H1 (cell line): ENCODE data around the gene FOXN3.

Experiments
- ASH2L ChIP-seq: fragments of 200-600, 300-600 bp; sonication (generic); IDR thresholded peaks from one replicate; pipeline ENCODE4 v1.7.1; 2017; ENCODE audit warnings: low read length
- BRCA1 ChIP-seq: IDR thresholded peaks from 2 replicates; pipeline ENCODE4 v1.6.1; 2012; ENCODE audit warnings: low read depth, low read length, improper control_type of control experiment
- CHD7 ChIP-seq: fragments of 300-600 bp; sonication (generic); IDR thresholded peaks from 2 replicates; pipeline ENCODE4 v1.7.1; 2012; ENCODE audit warnings: low read length, moderate library complexity, mild to moderate bottlenecking, inconsistent platforms; ENCODE audit not compliant: insufficient replicate concordance
- CTCF ChIP-seq, 3 experiments: IDR thresholded peaks; 1 replicate in 2 of 3; 2 replicates in 1 of 3; pipeline versions ENCODE4 v1.5.1 to v1.6.1; 2011; ENCODE audit warnings: low read length in 3 of 3, mild to moderate bottlenecking in 3 of 3, inconsistent platforms in 2 of 3, low read depth in 1 of 3, moderate library complexity in 1 of 3; ENCODE audit not compliant: insufficient read depth in 1 of 3; ENCODE audit errors: control extremely low read depth in 1 of 3
- EP300 ChIP-seq, 2 experiments: IDR thresholded peaks; 1 replicate in 1 of 2; 2 replicates in 1 of 2; pipeline ENCODE4 v1.6.1; 2011 to 2012; ENCODE audit warnings: low read depth in 2 of 2, low read length in 2 of 2, mild to moderate bottlenecking in 2 of 2, borderline replicate concordance in 1 of 2, inconsistent platforms in 1 of 2, moderate library complexity in 1 of 2
- JUND ChIP-seq: IDR thresholded peaks from 2 replicates; pipeline ENCODE4 v1.6.1; 2011; ENCODE audit warnings: mild to moderate bottlenecking, improper control_type of control experiment, low read length
- MAFK ChIP-seq: IDR thresholded peaks from 2 replicates; pipeline ENCODE4 v1.6.1; 2012; ENCODE audit warnings: low read depth, mild to moderate bottlenecking, improper control_type of control experiment, low read length
- MAX ChIP-seq: IDR thresholded peaks from 2 replicates; pipeline ENCODE4 v1.6.1; 2012; ENCODE audit warnings: inconsistent platforms
- RNF2 ChIP-seq: fragments of 200-900, 300-1000 bp; sonication (generic); IDR thresholded peaks from 2 replicates; pipeline ENCODE4 v1.7.1; 2016; ENCODE audit warnings: borderline replicate concordance, low read depth, mild to moderate bottlenecking, antibody characterized with exemption, low read length; ENCODE audit not compliant: poor library complexity, severe bottlenecking; ENCODE audit errors: missing control alignments
- SIX5 ChIP-seq: IDR thresholded peaks from 2 replicates; pipeline ENCODE4 v1.6.1; 2011; ENCODE audit warnings: mild to moderate bottlenecking, low read depth, low read length
- USF2 ChIP-seq: IDR thresholded peaks from 2 replicates; pipeline ENCODE4 v1.6.1; 2011; ENCODE audit warnings: low read length, improper control_type of control experiment

GRCh38 chr14:89164168-89165073 lies 252.6 kb downstream of the FOXN3 start:
- TF ChIP-seq MAX (no peak), SIX5 (no peak), CHD7 (no peak), ASH2L (no peak), JUND (no peak), CTCF (IDR thresholded peaks at IDR 0.05; ENCODE audit: control extremely low read depth in 1 of 3, insufficient read depth in 1 of 3, low read depth in 1 of 3, low read length in 3 of 3) (no peak), BRCA1 (no peak), MAFK (no peak), USF2 (no peak), RNF2 (no peak), EP300 (IDR thresholded peaks at IDR 0.05; ENCODE audit: borderline replicate concordance in 1 of 2, low read depth in 2 of 2, low read length in 2 of 2) (no peak)
